Spleen (tissue), 11 donors: ENCODE measurements around the gene TMEM18. TPM values are rescaled to one million over a fixed set of nuclear protein-coding genes. Genes with fewer than 3 reads are reported as not detected.

Source experiments
- DNase-seq: peaks from one replicate; pipeline ENCODE4 v3.0.0-alpha.2; 2020
- H3K27ac ChIP-seq, 8 donors: fragments of 200-600 bp; sonication (generic) in 7 of 8; 1 replicate in 4 of 8; 2 replicates in 4 of 8; pipeline versions ENCODE4 v1.5.0 to v1.8.0; 2016 to 2021; ENCODE audit warnings: inconsistent platforms in 4 of 8, mild to moderate bottlenecking in 4 of 8, moderate library complexity in 1 of 8
- H3K27me3 ChIP-seq, 7 donors: fragments of 200-600 bp; sonication (generic) in 6 of 7; replicated peaks in 1 of 7; 1 replicate in 4 of 7; 2 replicates in 3 of 7; pipeline versions ENCODE4 v1.5.0 to v1.8.0; 2016 to 2021; ENCODE audit warnings: inconsistent platforms in 3 of 7, mild to moderate bottlenecking in 1 of 7
- H3K36me3 ChIP-seq, 6 donors: fragments of 200-600 bp; sonication (generic) in 5 of 6; 1 replicate in 4 of 6; 2 replicates in 2 of 6; pipeline versions ENCODE4 v1.5.0 to v1.8.0; 2016 to 2021; ENCODE audit warnings: inconsistent platforms in 2 of 6
- H3K4me1 ChIP-seq, 6 donors: fragments of 200-600 bp; sonication (generic) in 5 of 6; 1 replicate in 3 of 6; 2 replicates in 3 of 6; pipeline versions ENCODE4 v1.5.0 to v1.8.0; 2016 to 2021; ENCODE audit warnings: inconsistent platforms in 3 of 6
- H3K4me3 ChIP-seq, 8 donors: fragments of 200-600 bp; sonication (generic) in 7 of 8; 1 replicate in 4 of 8; 2 replicates in 4 of 8; pipeline versions ENCODE4 v1.5.0 to v1.8.0; 2016 to 2021; ENCODE audit warnings: inconsistent platforms in 4 of 8, mild to moderate bottlenecking in 4 of 8, moderate library complexity in 2 of 8
- H3K9me3 ChIP-seq, 8 donors: fragments of 200-600 bp; sonication (generic) in 7 of 8; 1 replicate in 4 of 8; 2 replicates in 4 of 8; pipeline versions ENCODE4 v1.5.0 to v1.8.0; 2016 to 2021; ENCODE audit warnings: inconsistent platforms in 4 of 8
- POLR2A ChIP-seq, 3 donors: fragments of 450-650 bp; IDR thresholded peaks; one replicate each; pipeline ENCODE4 v1.5.1; 2017; ENCODE audit warnings: antibody characterized with exemption in 3 of 3, mild to moderate bottlenecking in 1 of 3
- POLR2AphosphoS5 ChIP-seq, 3 donors: sonication (generic); formaldehyde crosslinking; IDR thresholded peaks; one replicate each; pipeline ENCODE4 v1.5.1; 2017; ENCODE audit warnings: antibody characterized with exemption in 3 of 3
- WGBS, 5 donors: extraction: QIAGEN DNeasy Blood & Tissue Kit in 3 of 5; methylation state at CpG; one replicate each; pipeline versions ENCODE4 v1.1.5 to v1.1.7; 2013 to 2018; 5-methylcytosine and 5-hydroxymethylcytosine counted together
- intact Hi-C: fragments of 100-400 bp; cut with DNase I; formaldehyde crosslinking; loops from one replicate; pipeline ENCODE4 v1.15.0; 2023; ENCODE audit warnings: low total_unique reads
- polyA plus RNA-seq, 3 donors: library from polyadenylated mRNA; stranded (reverse); fragments of 200-250 nt; gene quantifications; one replicate each; pipeline ENCODE4 v1.2.1, GENCODE V29; 2013
- total RNA-seq, 7 donors: library from RNA; depleted of rRNA in 3 of 7; stranded (reverse); fragments of >200 nt in 3 of 7; fragmentation: NEBNext Ultra II Directional in 4 of 7; extraction: Animal tissue kit (Norgen Biotek cat#: 25700) in 4 of 7; gene quantifications; one replicate each; pipeline versions ENCODE4 v1.1.0 to v1.2.1, GENCODE V29; 2016 to 2021
- TF ChIP-seq, protein P1 (sequence below), 11 experiments: fragments of 200-600 bp in 7 of 11; fragments of 450-650 bp in 4 of 11; sonication (generic) in 4 of 11; IDR thresholded peaks in 8 of 11; conservative IDR thresholded peaks in 3 of 11; 1 replicate in 7 of 11; 2 replicates in 4 of 11; pipeline versions ENCODE4 v1.4.0 to v1.8.0; 2016 to 2021; ENCODE audit warnings: antibody characterized with exemption in 11 of 11, inconsistent platforms in 4 of 11, mild to moderate bottlenecking in 1 of 11
- donor health status: healthy with polysubstance abuse.
- donor health status: DM: no; HTN: no; CAD: no; lungs with moderate emphysema.
- donor health status: DM: no; HTN: no; CAD: no.
- donor health status: Bipolar disorder and iron deficiency.
- donor health status: healthy.
- donor health status: DM: no; HTN: no; CAD: no.
- donor health status: DM: yes; HTN: yes; CAD: no.

Gene TMEM18
- total and polyA plus RNA-seq, 10 donors, result 20.0 to 29.3 (median 22.6) TPM

DNA sequence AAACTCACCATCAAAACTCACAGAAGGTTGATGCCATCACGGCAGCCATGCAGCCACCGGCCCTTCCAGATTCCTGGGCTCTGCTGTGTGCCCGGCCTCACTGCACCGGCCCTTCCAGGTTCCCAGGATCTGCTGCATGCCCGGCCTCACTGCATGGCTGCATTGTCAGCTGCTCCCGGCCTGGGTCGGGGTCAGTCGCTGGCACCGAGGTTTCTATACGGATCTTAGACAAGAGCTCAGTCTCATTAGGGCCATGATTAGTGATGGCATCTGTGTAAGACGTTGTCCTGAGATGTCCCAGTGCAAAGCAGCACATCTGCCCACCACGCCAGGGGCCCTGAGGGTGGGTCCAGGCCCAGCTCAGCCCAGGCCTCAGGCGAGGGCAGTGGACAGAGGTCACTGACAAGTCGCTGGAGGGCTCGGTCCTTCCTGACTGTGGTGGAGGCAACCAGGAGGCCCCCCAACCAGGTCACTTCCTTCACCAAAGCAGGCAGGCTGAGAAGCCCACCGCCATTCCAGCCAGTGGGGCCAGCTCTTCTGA is 29.4 kb downstream of the TMEM18 start:
- no peak for TF ChIP-seq POLR2A (IDR thresholded peaks at IDR 0.05)
- TF ChIP-seq POLR2AphosphoS5 (IDR thresholded peaks at IDR 0.05), result no peak
- H3K27ac ChIP-seq, result no peak overlapping the region
- no peak overlapping the region for H3K4me3 ChIP-seq
- no peaks in the 10 kb centered on the region for H3K4me1 ChIP-seq
- H3K27me3 ChIP-seq, result peaks cover 0 to 23% (median 0%) of the 10 kb centered on the region in 7 donors
- H3K36me3 ChIP-seq, result no peaks in the 10 kb centered on the region
- 84 to 89% (median 87%) methylated on average over 11 to 16 of the region's 16 CpGs for WGBS, 5 donors
- DNase-seq, result no peak
- H3K9me3 ChIP-seq, result no peaks in the 10 kb centered on the region
- intact Hi-C loops, result no loop called here

DNA sequence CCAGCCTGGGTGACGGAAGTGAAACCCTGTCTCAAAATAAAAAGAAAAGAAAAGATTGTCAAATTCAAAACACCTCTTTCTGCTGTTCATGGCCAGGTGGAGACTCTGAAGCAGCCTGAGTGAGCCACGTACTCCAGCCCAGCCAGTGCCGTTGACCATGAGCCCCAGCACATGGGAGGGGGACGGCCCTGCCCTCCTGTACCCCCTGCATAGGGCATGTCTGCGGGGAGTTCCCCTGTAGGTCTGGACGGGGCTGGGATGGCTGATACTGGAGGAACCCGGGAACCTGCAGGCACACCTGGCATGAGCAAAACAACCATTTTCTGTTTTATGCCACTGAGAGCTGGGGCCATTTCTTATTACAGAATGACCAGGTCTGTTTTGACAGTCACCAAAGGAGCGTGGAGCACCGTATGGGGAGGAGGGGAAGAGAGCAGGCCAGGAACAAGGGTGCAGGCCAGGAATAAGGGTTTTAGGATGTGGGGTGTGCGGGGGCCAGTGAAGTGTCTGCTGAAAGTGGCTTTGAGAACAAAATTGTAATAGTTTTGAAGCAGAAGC is 30.1 kb downstream of the TMEM18 start:
- DNase-seq, result no peak

DNA sequence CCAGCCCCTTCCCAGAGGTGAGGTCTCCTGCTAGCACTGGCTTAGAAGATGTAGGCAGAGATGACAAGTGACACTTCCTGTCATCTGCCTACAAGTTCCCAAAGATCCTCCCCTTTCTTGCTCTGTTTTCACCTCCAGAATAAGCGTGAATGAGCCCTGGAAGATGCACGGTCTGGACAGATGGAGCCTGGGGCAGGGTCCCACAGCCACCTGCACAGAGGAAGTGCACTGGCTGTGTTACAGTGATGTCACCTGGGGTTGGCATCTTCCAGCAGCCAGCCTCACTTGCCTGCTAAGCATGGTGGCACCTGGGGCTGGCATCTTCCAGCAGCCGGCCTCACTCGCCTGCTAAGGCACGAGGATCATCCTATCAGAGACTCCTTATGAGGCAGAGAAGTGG is 32.3 kb downstream of the TMEM18 start:
- Histone ChIP-seq H3K27me3 (peaks cover 0 to 29% (median 0%) of the 10 kb centered on the region in 7 donors), H3K9me3 (no peaks in the 10 kb centered on the region), H3K4me3 (no peak overlapping the region), H3K4me1 (no peaks in the 10 kb centered on the region), H3K36me3 (no peaks in the 10 kb centered on the region), H3K27ac (no peak overlapping the region)
- WGBS, 5 donors, result 59 to 68% (median 64%) methylated on average over 5 of the region's 5 CpGs
- TF ChIP-seq POLR2A (IDR thresholded peaks at IDR 0.05) (no peak), POLR2AphosphoS5 (IDR thresholded peaks at IDR 0.05) (no peak)
- TF ChIP-seq, protein P1, sequence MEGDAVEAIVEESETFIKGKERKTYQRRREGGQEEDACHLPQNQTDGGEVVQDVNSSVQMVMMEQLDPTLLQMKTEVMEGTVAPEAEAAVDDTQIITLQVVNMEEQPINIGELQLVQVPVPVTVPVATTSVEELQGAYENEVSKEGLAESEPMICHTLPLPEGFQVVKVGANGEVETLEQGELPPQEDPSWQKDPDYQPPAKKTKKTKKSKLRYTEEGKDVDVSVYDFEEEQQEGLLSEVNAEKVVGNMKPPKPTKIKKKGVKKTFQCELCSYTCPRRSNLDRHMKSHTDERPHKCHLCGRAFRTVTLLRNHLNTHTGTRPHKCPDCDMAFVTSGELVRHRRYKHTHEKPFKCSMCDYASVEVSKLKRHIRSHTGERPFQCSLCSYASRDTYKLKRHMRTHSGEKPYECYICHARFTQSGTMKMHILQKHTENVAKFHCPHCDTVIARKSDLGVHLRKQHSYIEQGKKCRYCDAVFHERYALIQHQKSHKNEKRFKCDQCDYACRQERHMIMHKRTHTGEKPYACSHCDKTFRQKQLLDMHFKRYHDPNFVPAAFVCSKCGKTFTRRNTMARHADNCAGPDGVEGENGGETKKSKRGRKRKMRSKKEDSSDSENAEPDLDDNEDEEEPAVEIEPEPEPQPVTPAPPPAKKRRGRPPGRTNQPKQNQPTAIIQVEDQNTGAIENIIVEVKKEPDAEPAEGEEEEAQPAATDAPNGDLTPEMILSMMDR (IDR thresholded peaks at IDR 0.05 in 8 of 11, conservative IDR thresholded peaks at IDR 0.05 in 3 of 11), result no peak
- DNase-seq, result no peak
- intact Hi-C loops, result no loop called here

More for the DNA sequence above, 30.1 kb downstream of the TMEM18 start:
- Histone ChIP-seq H3K4me1 (no peaks in the 10 kb centered on the region), H3K36me3 (no peaks in the 10 kb centered on the region), H3K27ac (no peak overlapping the region), H3K9me3 (no peaks in the 10 kb centered on the region), H3K27me3 (peaks cover 0 to 27% (median 0%) of the 10 kb centered on the region in 7 donors), H3K4me3 (no peak overlapping the region)
- intact Hi-C loops, result no loop called here
- 86 to 93% (median 88%) methylated on average over 10 of the region's 10 CpGs for WGBS, 5 donors
- TF ChIP-seq POLR2AphosphoS5 (IDR thresholded peaks at IDR 0.05), result no peak
- TF ChIP-seq, protein P1 (IDR thresholded peaks at IDR 0.05 in 8 of 11, conservative IDR thresholded peaks at IDR 0.05 in 3 of 11), result no peak
- TF ChIP-seq POLR2A (IDR thresholded peaks at IDR 0.05), result no peak

DNA sequence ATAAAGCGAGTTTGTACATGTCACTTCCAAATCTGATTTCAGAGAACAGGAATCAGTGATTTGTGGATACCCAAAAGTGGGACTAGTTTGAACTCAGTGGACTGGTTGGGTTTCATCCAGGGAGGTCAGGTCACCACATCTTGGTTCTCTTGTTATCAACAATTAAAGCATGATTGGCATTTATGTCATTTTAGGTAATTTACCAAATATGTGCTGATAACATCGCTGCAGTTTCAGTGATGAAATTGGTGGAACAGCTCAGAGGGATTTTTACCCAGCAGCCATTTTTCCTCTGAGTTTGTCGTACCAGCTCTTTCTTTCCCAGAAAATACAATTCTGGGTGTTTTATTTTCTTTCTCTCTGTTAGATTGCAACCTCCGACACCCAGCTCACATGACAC is 33.4 kb downstream of the TMEM18 start:
- 86 to 93% (median 89%) methylated on average over 4 of the region's 4 CpGs for WGBS, 5 donors
- Histone ChIP-seq H3K9me3 (no peaks in the 10 kb centered on the region), H3K27ac (no peak overlapping the region), H3K36me3 (no peaks in the 10 kb centered on the region), H3K4me1 (no peaks in the 10 kb centered on the region), H3K4me3 (no peak overlapping the region), H3K27me3 (peaks cover 0 to 22% (median 0%) of the 10 kb centered on the region in 7 donors)
- intact Hi-C loops, result no loop called here
- no peak for DNase-seq
- TF ChIP-seq POLR2A (IDR thresholded peaks at IDR 0.05) (no peak), POLR2AphosphoS5 (IDR thresholded peaks at IDR 0.05) (no peak)
- TF ChIP-seq, protein P1 (IDR thresholded peaks at IDR 0.05 in 8 of 11, conservative IDR thresholded peaks at IDR 0.05 in 3 of 11), result no peak
